Measurements from ENCODE around the gene ZNF23.
A peak's percentile ranks its signal among the peaks of the same experiment; 100 is the strongest.

The ZNF23 gene

GRCh38 chr16:71489122-71489521 lies 27.1 kb upstream of the ZNF23 start, which contains the start of gene ZNF19:
TSS of gene ZNF19 (minus strand) at chr16:71489324. CDS start at chr16:71482114, 7,210 bp downstream.
- H3K4me3 Mint-ChIP-seq, result no peak within 1 kb of the TSS
- H3K9me3 Mint-ChIP-seq, result no peaks in the 10 kb centered on the region
- DNase-seq, result no peak
- H3K36me3 Mint-ChIP-seq (ENCODE audit: low read depth), result no peaks in the 10 kb centered on the region
- H3K4me1 Mint-ChIP-seq, result peaks cover 6% of the 10 kb centered on the region
- TF ChIP-seq CTCF (IDR thresholded peaks at IDR 0.05), result no peak
- H3K27ac Mint-ChIP-seq, result no peak within 1 kb of the TSS
- peaks cover 43% of the 10 kb centered on the region for H3K27me3 Mint-ChIP-seq (ENCODE audit: low read depth, poor library complexity)

- DNase-seq, result peak; percentile 69
- no peaks in the 10 kb centered on the region for H3K36me3 Mint-ChIP-seq (ENCODE audit: low read depth)
- peak overlapping the region; percentile 85 for H3K4me3 Mint-ChIP-seq
- H3K27ac Mint-ChIP-seq, result peak overlapping the region; percentile 70
- TF ChIP-seq CTCF (IDR thresholded peaks at IDR 0.05), result no peak
- peaks cover 21% of the 10 kb centered on the region for H3K27me3 Mint-ChIP-seq (ENCODE audit: low read depth, poor library complexity)
- no peaks in the 10 kb centered on the region for H3K9me3 Mint-ChIP-seq
- peaks cover 15% of the 10 kb centered on the region for H3K4me1 Mint-ChIP-seq
Measured at GRCh38 chr16:71484006-71484893, 22.2 kb upstream of the ZNF23 start.

- Mint-ChIP-seq H3K27ac (no peak overlapping the region), H3K27me3 (ENCODE audit: low read depth, poor library complexity) (peaks cover 12% of the 10 kb centered on the region), H3K4me3 (peak overlapping the region; percentile 61), H3K36me3 (ENCODE audit: low read depth) (no peaks in the 10 kb centered on the region), H3K9me3 (no peaks in the 10 kb centered on the region), H3K4me1 (peaks cover 15% of the 10 kb centered on the region)
- TF ChIP-seq CTCF (IDR thresholded peaks at IDR 0.05), result no peak
- DNase-seq, result no peak
Measured at GRCh38 chr16:71482569-71482968, 20.5 kb upstream of the ZNF23 start.

- Mint-ChIP-seq H3K36me3 (ENCODE audit: low read depth) (peaks cover 11% of the 10 kb centered on the region), H3K27ac (no peak overlapping the region), H3K4me1 (peaks cover 15% of the 10 kb centered on the region), H3K9me3 (no peaks in the 10 kb centered on the region), H3K27me3 (ENCODE audit: low read depth, poor library complexity) (peaks cover 2% of the 10 kb centered on the region), H3K4me3 (no peak overlapping the region)
- no peak for DNase-seq
- no peak for TF ChIP-seq CTCF (IDR thresholded peaks at IDR 0.05)
Measured at GRCh38 chr16:71480956-71481355, 18.9 kb upstream of the ZNF23 start.

- H3K36me3 Mint-ChIP-seq (ENCODE audit: low read depth), result peaks cover 12% of the 10 kb centered on the region
- no peaks in the 10 kb centered on the region for H3K9me3 Mint-ChIP-seq
- TF ChIP-seq CTCF (IDR thresholded peaks at IDR 0.05), result peak; percentile 38
- H3K27me3 Mint-ChIP-seq (ENCODE audit: low read depth, poor library complexity), result no peaks in the 10 kb centered on the region
- H3K4me3 Mint-ChIP-seq, result no peak overlapping the region
- H3K27ac Mint-ChIP-seq, result no peak overlapping the region
- peak; percentile 10 for DNase-seq
- peaks cover 9% of the 10 kb centered on the region for H3K4me1 Mint-ChIP-seq
Measured at GRCh38 chr16:71479420-71479819, 17.4 kb upstream of the ZNF23 start.

All from nephron progenitor cell (in vitro differentiated cells).